ENCODE measurements around the gene GSDME.

DNA sequence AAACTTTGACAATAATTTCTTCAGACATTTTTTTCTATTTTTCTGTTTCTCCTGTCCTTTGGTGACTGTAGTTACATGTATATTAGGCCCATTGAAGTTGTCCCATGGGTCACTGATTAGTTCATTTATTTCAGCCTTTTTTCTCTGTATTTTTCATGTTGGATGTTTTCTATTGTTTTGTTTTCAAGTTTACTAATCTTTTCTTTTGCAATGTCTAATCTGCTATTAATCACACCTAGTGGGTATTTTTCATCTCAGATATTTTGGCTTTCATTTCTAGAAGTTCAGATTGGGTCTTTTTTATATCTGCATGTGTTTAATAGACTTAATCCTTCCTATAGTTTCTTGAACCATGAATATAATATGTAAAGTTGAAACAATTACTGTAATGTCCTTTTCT is 99.3 kb downstream of the GSDME start:
- TF ChIP-seq, protein P1, sequence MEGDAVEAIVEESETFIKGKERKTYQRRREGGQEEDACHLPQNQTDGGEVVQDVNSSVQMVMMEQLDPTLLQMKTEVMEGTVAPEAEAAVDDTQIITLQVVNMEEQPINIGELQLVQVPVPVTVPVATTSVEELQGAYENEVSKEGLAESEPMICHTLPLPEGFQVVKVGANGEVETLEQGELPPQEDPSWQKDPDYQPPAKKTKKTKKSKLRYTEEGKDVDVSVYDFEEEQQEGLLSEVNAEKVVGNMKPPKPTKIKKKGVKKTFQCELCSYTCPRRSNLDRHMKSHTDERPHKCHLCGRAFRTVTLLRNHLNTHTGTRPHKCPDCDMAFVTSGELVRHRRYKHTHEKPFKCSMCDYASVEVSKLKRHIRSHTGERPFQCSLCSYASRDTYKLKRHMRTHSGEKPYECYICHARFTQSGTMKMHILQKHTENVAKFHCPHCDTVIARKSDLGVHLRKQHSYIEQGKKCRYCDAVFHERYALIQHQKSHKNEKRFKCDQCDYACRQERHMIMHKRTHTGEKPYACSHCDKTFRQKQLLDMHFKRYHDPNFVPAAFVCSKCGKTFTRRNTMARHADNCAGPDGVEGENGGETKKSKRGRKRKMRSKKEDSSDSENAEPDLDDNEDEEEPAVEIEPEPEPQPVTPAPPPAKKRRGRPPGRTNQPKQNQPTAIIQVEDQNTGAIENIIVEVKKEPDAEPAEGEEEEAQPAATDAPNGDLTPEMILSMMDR (tag by site-specific recombination; IDR thresholded peaks at IDR 0.05), result no peak
- TF ChIP-seq ZNF555 (tag by site-specific recombination; conservative IDR thresholded peaks at IDR 0.05) (no peak), KLF16 (tag by site-specific recombination; IDR thresholded peaks at IDR 0.05) (no peak), SP3 (tag by site-specific recombination; IDR thresholded peaks at IDR 0.05) (no peak), TCF7L2 (IDR thresholded peaks at IDR 0.05; ENCODE audit: borderline replicate concordance, low read depth, low read length) (no peak), ZNF768 (tag by site-specific recombination; IDR thresholded peaks at IDR 0.05) (no peak)
- TF ChIP-seq, protein P2, sequence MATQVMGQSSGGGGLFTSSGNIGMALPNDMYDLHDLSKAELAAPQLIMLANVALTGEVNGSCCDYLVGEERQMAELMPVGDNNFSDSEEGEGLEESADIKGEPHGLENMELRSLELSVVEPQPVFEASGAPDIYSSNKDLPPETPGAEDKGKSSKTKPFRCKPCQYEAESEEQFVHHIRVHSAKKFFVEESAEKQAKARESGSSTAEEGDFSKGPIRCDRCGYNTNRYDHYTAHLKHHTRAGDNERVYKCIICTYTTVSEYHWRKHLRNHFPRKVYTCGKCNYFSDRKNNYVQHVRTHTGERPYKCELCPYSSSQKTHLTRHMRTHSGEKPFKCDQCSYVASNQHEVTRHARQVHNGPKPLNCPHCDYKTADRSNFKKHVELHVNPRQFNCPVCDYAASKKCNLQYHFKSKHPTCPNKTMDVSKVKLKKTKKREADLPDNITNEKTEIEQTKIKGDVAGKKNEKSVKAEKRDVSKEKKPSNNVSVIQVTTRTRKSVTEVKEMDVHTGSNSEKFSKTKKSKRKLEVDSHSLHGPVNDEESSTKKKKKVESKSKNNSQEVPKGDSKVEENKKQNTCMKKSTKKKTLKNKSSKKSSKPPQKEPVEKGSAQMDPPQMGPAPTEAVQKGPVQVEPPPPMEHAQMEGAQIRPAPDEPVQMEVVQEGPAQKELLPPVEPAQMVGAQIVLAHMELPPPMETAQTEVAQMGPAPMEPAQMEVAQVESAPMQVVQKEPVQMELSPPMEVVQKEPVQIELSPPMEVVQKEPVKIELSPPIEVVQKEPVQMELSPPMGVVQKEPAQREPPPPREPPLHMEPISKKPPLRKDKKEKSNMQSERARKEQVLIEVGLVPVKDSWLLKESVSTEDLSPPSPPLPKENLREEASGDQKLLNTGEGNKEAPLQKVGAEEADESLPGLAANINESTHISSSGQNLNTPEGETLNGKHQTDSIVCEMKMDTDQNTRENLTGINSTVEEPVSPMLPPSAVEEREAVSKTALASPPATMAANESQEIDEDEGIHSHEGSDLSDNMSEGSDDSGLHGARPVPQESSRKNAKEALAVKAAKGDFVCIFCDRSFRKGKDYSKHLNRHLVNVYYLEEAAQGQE (tag by site-specific recombination; IDR thresholded peaks at IDR 0.05), result no peak
- TF ChIP-seq, protein P3, sequence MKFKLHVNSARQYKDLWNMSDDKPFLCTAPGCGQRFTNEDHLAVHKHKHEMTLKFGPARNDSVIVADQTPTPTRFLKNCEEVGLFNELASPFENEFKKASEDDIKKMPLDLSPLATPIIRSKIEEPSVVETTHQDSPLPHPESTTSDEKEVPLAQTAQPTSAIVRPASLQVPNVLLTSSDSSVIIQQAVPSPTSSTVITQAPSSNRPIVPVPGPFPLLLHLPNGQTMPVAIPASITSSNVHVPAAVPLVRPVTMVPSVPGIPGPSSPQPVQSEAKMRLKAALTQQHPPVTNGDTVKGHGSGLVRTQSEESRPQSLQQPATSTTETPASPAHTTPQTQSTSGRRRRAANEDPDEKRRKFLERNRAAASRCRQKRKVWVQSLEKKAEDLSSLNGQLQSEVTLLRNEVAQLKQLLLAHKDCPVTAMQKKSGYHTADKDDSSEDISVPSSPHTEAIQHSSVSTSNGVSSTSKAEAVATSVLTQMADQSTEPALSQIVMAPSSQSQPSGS (tag by site-specific recombination; IDR thresholded peaks at IDR 0.05; ENCODE audit: low read depth), result no peak
- TF ChIP-seq, protein P4, sequence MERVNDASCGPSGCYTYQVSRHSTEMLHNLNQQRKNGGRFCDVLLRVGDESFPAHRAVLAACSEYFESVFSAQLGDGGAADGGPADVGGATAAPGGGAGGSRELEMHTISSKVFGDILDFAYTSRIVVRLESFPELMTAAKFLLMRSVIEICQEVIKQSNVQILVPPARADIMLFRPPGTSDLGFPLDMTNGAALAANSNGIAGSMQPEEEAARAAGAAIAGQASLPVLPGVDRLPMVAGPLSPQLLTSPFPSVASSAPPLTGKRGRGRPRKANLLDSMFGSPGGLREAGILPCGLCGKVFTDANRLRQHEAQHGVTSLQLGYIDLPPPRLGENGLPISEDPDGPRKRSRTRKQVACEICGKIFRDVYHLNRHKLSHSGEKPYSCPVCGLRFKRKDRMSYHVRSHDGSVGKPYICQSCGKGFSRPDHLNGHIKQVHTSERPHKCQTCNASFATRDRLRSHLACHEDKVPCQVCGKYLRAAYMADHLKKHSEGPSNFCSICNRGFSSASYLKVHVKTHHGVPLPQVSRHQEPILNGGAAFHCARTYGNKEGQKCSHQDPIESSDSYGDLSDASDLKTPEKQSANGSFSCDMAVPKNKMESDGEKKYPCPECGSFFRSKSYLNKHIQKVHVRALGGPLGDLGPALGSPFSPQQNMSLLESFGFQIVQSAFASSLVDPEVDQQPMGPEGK (tag by site-specific recombination; IDR thresholded peaks at IDR 0.05), result no peak

Measured in HEK293 (cell line).